Measurements from ENCODE around the gene IFT43.

Gene IFT43

GRCh38 chr14:76019676-76020075 is 34.1 kb downstream of the IFT43 start:
- DNase-seq = no peak

- DNase-seq = no peak
These were observed 37.4 kb downstream of the IFT43 start for GRCh38 chr14:76022991-76023390.

- DNase-seq = no peak
These were observed 38.2 kb downstream of the IFT43 start for GRCh38 chr14:76023757-76024156.

GRCh38 chr14:76024211-76024907 is 38.8 kb downstream of the IFT43 start:
- no peak for DNase-seq

GRCh38 chr14:76034566-76034965 is 49.0 kb downstream of the IFT43 start:
- no peak for DNase-seq

GRCh38 chr14:76040704-76041103 is 55.1 kb downstream of the IFT43 start:
- no peak for DNase-seq

- DNase-seq = no peak
These were observed 60.2 kb downstream of the IFT43 start for GRCh38 chr14:76045773-76046172.

- DNase-seq = no peak
These were observed 64.7 kb downstream of the IFT43 start for GRCh38 chr14:76050250-76050649.

- DNase-seq = peak; percentile 51
These were observed 65.3 kb downstream of the IFT43 start for GRCh38 chr14:76050797-76051392.

GRCh38 chr14:76051717-76052465 is 66.3 kb downstream of the IFT43 start:
- no peak for DNase-seq

- DNase-seq = no peak
These were observed 68.2 kb downstream of the IFT43 start for GRCh38 chr14:76053572-76054355.

GRCh38 chr14:76055330-76055729 is 69.8 kb downstream of the IFT43 start:
- DNase-seq = no peak

- DNase-seq = no peak
These were observed 70.6 kb downstream of the IFT43 start for GRCh38 chr14:76056128-76056527.

- no peak for DNase-seq
These were observed 72.4 kb downstream of the IFT43 start for GRCh38 chr14:76057914-76058313.

GRCh38 chr14:76063327-76063726 is 77.8 kb downstream of the IFT43 start:
- DNase-seq = no peak

- DNase-seq = no peak
These were observed 80.0 kb downstream of the IFT43 start for GRCh38 chr14:76065519-76065918.

- DNase-seq = no peak
These were observed 82.0 kb downstream of the IFT43 start for GRCh38 chr14:76067536-76067935.

- no peak for DNase-seq
These were observed 88.2 kb downstream of the IFT43 start for GRCh38 chr14:76073717-76074116.

GRCh38 chr14:76077340-76077739 is 91.8 kb downstream of the IFT43 start:
- no peak for DNase-seq

GRCh38 chr14:76078501-76078900 is 92.9 kb downstream of the IFT43 start:
- DNase-seq = no peak

- DNase-seq = no peak
These were observed 94.5 kb downstream of the IFT43 start for GRCh38 chr14:76080025-76080424.

GRCh38 chr14:76080471-76080870 is 94.9 kb downstream of the IFT43 start:
- no peak for DNase-seq

GRCh38 chr14:76081642-76082041 is 96.1 kb downstream of the IFT43 start:
- DNase-seq = no peak
